GM18858 (cell line): ENCODE data around the gene PARP8.
"Not testable (repeated sequence)": the region's sequence is repeated elsewhere in the genome, so short reads cannot be mapped to it uniquely, and the experiment has no call there.

ENCODE experiments used
- ATAC-seq: cut with Tn5 transposase; IDR thresholded peaks from one replicate; pipeline ENCODE4 v1.9.1; 2021; ENCODE audit not compliant: unreplicated experiment

Gene PARP8, protein sequence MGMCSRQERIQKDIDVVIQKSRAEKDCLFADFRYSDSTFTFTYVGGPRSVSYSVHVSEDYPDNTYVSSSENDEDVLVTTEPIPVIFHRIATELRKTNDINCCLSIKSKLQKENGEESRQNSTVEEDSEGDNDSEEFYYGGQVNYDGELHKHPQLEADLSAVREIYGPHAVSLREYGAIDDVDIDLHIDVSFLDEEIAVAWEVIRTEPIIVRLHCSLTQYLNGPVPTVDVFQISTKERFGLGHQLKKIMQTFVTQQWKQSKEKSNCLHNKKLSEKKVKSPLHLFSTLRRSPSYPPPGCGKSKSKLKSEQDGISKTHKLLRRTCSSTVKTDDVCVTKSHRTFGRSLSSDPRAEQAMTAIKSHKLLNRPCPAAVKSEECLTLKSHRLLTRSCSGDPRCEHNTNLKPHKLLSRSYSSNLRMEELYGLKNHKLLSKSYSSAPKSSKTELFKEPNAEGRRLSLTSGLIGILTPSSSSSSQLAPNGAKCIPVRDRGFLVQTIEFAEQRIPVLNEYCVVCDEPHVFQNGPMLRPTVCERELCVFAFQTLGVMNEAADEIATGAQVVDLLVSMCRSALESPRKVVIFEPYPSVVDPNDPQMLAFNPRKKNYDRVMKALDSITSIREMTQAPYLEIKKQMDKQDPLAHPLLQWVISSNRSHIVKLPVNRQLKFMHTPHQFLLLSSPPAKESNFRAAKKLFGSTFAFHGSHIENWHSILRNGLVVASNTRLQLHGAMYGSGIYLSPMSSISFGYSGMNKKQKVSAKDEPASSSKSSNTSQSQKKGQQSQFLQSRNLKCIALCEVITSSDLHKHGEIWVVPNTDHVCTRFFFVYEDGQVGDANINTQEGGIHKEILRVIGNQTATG

DNA sequence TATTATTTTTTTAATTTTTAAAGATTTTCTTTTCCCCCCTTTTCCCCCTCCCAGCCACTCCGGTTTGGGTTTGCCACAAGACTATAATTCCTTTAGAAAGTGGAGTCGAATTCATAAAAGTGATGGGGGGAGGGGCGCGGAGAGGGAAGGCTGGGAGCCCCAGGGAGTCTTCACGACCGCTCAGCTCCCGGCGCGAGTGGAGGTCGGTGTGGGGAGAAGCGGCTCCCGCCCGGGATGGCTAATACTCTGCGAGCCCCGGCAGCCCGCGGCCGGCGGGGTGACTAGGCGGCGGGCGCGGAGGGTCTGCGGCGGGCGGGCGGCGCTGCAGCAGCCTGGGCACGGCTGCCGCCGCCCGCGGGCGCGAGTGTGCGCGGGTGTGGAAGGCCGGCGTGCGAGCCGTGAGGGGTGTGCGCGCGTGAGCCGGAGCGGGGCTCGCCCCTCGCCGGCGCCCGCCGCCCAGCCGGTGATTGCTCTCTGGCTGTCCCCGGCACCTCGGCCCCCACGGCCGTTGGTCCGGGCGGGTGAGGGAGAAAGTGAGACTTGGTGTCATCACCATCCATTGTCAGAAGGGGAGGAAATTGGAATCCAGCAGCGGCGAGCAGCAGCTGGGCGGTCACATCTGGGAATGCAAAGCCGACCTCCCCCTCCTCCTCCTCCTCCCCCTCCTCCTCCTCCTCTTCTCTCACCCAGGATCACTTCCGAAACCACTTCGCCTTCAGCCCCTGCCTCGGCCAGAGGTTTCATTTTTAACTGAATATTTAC, at the start of gene PARP8:
PARP8 (plus strand) TSS at position 377 of the 762 bp plus-strand sequence. CDS start 459 bp downstream, outside the sequence.
- ATAC-seq = peak; percentile 32

DNA sequence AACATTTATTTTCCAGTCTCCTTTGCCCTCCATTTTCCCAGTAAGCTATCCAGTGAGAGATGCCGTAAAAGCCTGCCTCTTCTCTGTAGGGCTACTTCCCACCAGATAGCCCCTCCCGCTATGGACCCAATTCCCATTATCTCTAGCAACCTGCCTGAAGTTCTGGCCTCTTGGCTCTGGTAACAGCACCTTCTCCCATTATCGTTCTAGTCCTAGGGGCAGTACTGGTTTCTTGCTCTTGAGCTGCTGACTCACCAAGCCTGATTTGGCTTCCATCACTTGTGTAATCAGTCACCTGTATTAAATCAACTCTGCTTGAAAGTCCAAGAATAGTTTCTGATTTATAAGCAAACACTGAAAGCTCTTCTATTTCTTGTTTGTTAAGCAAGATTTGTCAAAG, 42.8 kb upstream of the PARP8 start:
- no peak for ATAC-seq

DNA sequence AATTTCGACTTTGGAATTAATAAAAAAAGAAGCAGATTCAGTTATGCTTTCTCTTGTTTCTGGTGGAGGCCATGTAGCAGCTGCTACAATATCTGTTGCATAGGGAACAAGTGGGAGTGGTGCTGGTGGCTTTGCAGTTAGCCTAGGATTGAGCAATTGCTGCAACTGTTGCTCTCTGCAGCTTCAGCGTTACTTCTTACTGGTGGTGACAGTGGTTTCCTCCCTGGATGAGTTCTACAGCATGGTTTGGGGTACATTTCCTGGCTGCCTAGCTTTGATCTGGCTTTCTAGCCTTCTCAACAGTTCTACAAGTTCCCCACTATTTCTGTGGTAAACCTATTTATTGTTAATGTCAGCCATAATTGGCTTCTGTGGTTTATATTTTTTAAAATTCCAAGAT, 31.6 kb upstream of the PARP8 start:
- ATAC-seq = not testable (repeated sequence)

DNA sequence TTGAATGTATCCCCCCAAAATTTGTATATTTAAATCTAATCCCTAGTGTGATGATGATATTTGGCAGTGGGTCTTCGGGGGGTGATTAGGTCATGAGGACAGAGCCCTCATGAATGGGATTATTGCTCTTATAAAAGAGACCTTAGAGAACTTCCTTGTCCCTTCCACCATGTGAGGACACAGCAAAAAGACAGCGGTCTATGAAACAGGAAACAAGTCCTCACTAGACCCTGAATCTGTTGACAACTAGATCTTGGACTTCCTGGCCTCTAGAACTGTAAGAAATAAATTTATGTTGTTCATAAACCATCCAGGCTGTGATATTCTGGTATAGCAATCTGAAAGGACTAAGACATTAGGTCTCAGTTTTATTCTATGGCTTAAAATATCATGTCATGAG, 28.9 kb upstream of the PARP8 start:
- not testable (repeated sequence) for ATAC-seq

DNA sequence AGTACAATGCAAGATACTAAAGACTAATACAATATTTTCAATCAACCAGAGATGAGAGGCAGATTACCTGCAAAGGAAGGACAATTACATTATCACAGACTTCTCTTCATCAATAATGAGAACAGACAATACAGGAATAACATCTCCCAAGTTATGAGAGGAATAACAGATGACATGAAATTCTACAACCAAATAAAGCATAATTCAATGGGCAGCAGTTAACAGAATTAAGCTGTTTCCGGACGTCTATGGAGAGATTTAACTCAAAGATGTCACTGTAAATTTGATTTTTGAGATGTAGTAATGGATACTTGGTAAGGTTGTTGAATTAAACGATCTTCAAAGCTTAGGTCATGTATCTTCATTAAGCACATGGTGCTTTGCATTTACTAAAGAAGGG, 19.8 kb upstream of the PARP8 start:
- no peak for ATAC-seq

DNA sequence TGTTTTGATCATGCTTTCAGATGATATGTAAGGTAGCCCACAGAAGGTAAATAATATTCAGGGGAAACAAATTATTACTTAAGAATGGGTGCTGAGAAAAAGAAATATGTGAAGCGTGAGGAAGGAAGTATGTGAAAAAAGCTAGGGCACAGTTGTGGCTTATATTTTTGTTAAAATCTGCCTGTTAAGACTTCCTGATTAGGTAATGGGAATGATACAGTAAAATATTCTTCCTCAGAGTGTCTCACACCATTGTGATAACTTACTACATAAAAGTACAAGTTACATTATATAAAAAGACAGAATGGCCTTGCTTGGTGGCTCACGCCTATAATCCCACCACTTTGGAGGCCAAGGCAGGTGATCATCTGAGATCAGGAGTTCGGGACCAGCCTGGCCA, 18.7 kb upstream of the PARP8 start:
- no peak for ATAC-seq

DNA sequence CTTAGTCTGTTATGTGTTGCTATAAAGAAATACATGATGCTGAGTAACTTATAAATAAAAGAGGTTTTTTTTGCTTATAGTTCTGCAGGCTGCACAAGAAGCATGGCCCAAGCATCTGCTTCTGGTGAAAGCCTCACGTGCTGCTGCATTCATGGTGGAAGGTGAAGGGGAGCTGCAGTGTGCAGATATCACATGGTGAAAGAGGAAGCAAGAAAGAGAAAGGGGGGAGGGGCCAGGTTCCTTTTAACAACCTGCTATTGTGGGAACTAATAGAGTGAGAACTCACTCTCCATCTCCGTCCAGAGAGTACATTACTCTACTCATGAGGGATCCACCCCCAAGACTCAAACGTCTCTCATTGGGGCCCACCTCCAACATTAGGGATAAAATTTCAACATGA, 12.5 kb upstream of the PARP8 start:
- ATAC-seq = peak; percentile 96

GRCh38 chr5:50655067-50655809, 11.2 kb upstream of the PARP8 start:
- no peak for ATAC-seq

DNA sequence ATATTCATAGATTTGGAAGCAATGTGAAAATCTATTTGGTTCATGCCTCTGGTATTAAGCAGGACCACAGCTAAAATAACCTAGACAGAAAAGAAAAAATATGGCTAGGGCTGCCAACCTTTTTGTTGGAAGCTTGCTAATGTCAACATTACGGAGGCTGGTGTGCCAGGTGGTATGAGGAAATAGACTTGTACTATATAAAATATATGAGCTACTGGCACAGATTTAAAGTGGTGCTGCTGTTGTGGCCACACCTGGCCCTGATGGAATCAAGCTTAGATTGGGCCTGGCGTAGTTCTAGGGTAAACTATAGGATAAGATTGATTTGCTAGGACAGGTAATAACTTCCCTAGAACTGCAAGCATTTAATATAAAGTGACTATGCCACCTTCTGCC, 10.6 kb upstream of the PARP8 start:
- no peak for ATAC-seq

DNA sequence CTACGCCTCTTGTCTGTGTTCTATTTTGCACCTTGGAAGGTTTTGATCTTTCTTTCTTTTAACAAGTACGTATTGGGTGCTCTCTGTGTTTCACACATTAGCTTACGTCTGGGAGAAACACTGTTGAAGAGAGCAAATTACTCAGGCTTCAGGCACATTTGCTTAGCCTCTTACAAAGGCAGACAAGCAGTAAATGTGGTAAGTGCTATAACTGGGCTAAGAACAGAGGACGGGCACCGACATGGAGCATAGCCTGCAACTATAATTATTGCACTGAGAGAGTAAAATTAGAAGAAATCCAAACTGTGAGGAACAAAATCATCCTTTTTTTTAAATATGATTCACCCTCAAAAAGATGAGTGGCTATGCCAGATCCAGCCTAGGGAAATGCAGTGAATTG, 9.4 kb upstream of the PARP8 start:
- ATAC-seq = no peak

- no peak for ATAC-seq
Observed at GRCh38 chr5:50658246-50658645, 8.2 kb upstream of the PARP8 start.

GRCh38 chr5:50663636-50664035, 2.8 kb upstream of the PARP8 start:
- no peak for ATAC-seq

GRCh38 chr5:50665091-50665490, 1.3 kb upstream of the PARP8 start:
- no peak for ATAC-seq

DNA sequence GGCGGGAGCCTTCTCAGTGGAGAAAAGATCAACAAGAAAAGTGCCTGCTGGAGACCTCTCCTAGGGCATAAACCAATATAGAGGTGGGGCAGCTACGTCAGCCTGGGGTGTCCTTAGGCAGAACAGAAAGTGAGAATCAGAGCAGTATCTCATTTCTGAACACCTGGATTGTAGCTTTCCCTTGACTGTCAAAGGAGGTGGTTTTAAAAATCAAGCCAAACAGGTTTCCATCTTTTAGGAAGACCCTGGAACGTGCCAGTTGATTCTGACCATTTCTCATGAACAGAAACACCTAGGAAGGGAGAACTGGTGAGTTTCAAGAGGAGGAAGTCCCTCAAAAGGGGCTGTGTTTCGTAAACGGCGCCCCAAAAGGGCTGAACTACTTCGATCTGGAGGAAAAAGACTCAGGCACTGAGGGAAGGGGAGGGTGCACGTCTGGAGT, 655 bp upstream of the PARP8 start:
- not testable (repeated sequence) for ATAC-seq

DNA sequence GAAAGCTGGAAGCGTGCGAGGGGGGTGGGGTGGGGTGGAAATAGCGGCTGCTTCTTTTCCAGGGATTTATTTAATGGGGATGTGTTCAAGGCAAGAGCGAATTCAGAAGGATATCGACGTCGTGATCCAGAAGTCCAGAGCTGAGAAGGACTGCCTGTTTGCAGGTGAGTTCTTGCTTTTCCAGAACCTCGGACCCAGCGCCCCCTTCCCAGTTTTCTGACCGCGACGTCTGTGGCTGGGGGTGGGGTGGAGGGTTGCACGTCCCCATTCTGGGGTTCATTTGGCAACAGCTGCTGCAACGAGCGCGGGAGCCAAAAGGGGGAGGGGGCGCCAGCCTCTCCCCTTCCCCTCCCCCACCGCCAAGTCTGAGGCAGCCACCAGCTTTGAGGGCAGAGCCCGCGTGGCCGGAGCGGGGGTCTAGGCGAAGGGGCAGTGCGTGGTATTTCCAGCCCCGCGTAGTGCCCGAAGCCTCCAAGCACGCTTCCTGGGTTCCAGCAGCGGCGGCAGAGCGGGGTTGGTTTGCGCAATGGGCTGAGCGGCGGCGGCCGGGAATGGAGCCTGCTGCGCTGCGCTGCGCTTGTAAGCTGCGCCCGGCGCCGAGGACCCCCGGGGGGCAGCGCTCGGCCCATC, 701 bp downstream of the PARP8 start:
- peak; percentile 23 for ATAC-seq

DNA sequence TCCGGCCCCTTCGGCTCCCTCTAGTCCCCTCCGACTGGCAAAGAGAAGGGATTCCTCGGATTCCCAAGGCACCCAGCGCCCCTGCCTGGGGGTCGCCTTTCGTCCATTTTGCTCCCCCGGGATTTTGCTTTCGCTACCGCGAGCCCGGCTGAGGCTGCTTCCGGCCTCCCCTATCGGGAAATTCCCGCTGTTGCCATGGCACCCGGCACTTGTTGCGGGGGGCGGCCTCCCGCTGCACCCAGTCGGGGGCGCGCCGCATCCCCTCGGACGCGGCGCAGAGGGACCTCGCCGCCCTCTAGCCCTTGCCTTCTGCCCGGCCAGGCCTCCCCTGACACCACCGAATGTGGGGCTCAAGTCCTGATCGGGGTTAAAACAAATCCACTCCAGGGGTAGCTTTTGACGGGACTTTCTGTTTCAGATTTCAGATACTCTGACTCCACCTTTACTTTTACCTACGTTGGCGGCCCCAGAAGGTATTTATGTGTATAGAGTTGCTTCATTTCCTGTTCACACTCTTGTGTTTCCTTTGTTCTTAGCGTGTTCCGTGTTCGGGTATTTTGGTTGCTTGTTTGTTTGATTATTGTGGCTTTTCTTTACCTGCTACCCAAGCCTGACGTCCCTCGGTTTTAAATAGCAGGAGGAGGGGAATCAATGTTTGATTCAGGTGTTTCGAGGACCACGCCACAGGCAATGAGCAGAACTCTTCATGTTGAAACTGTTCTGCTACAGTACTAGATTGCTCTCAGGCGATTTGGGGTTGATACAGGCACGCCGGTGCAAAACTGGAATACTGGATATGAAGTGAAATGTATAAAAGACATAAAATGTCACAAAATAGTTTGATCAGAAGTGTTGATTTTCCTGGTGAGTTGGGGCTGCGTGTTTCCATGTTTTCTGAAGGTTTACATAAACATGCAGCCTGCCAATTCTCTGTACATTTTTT, 1.5 kb downstream of the PARP8 start:
- peak; percentile 69 for ATAC-seq

DNA sequence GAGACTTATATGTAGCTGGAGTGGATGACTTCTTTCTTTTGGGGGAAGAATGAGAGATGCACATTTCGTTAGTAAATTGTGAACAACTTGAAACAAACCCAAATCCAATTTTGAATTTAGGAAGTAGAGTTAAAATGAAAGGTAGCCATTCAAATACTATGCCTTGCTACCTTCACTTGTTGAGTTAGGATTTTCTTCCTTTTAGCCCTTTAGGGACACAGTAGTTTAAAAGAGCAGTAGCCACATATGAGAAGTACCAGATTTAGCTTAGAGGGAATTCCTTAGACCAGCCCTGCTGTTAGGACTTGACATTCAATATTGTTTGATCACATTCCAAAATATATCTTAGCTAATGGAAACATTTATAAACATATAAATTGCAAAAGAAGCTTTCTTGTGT, 2.2 kb downstream of the PARP8 start:
- not testable (repeated sequence) for ATAC-seq

DNA sequence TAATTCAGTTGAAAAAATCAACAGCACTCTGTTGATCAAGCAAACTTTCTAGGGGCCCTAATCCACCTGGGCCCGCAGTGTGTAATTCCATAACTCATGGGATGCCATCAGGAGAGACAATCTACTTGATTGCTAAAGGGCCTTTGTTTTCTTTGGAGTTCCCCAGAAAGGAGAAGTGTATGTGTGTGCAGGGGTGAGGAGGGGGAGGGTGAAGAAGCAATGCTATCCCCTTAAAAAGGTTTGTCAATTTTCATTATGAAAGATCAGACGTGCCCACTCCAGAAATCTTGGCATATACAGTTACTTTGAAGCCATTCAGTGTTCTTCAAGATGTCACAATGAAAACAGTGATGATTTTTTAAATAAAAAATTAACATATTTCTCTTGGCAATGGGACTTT, 6.2 kb downstream of the PARP8 start:
- ATAC-seq = no peak

DNA sequence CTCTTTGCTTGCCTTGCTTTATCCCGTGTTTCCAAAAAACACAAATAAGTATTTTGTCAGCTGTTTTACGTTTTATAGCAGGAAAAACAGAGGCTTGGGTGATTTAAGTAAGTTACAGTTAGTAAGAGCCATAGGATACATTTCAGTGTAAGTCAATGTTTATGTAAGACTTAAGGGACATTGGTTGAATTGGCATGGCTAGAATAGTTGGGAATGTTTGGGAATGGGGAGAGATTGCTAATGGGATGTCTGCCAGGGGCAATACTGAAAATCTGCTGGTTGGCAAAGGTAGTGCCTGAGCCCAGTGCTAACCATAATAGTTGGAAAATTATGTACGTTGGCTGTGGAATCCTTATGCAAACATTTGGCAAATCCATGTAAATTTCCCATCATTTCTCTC, 7.0 kb downstream of the PARP8 start:
- ATAC-seq = not testable (repeated sequence)
